GM12874 (cell line): Measurements from ENCODE around the gene CDH22.

Experiments
- TF ChIP-seq, protein P1 (sequence below): IDR thresholded peaks from 2 replicates; pipeline ENCODE4 v1.5.1; 2011; ENCODE audit warnings: low read depth, mild to moderate bottlenecking, control low read depth, low read length, moderate library complexity; ENCODE audit not compliant: insufficient read depth

The CDH22 gene

DNA sequence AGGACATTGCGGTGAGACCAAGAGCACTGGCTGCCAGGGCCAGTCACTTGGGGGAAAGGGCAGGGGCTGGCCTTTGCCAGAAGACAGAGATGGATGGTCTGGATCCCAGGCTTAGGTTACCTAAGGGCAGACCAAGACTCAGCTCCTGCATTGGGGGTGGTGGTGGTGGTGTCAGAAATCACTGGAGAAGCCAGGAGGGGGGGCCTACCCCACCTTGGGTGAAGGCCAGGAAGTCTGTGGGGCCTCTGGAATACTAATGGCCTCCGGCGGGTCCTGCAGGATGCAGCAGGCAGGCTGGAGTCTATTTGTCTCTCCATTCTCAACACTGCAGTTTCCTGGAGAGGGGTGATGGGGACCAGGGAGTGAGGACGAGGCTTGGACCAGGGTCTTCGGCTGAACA, 157.4 kb downstream of the CDH22 start:
- TF ChIP-seq, protein P1, sequence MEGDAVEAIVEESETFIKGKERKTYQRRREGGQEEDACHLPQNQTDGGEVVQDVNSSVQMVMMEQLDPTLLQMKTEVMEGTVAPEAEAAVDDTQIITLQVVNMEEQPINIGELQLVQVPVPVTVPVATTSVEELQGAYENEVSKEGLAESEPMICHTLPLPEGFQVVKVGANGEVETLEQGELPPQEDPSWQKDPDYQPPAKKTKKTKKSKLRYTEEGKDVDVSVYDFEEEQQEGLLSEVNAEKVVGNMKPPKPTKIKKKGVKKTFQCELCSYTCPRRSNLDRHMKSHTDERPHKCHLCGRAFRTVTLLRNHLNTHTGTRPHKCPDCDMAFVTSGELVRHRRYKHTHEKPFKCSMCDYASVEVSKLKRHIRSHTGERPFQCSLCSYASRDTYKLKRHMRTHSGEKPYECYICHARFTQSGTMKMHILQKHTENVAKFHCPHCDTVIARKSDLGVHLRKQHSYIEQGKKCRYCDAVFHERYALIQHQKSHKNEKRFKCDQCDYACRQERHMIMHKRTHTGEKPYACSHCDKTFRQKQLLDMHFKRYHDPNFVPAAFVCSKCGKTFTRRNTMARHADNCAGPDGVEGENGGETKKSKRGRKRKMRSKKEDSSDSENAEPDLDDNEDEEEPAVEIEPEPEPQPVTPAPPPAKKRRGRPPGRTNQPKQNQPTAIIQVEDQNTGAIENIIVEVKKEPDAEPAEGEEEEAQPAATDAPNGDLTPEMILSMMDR: no peak

DNA sequence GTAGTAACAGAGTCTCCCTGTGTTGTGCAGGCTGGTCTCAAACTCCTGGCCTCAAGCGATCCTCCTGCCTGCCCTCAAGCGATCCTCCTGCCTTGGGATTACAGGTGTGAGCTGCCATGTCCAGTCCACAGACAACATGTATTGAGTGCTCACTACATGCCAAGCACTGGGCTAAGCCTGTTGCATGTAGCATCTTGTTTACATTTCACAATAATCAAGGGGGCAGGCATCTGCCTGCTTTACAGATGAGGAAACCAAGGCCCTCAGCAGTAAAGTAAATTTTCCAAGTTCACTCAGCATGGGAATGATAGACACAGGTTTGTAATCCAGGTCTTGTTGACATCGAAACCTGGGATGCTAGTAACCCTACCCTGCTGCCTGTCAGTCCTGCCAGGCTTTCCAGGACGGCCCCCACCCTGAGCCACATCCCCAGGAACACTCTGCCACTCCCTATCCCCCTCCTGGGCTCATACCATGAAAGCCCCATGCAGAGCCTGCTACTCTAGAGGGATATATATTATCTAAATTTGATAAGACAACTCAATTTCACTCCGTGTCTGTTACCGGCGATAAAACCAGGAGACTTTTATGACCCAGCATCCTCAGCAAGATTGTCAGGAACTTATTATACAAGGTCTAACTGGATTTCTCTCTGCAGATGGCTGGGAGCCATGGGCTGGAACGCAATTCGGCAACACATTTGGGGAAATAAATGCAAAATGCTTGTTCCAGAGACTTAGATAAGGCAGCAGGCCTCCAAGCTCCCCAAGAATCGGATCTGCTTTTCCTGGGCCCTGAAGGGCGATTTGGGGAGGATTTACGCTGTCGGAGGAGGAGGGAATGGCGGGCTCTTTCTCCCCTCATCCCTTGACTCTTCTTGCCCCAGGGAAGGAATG, 159.7 kb downstream of the CDH22 start:
- TF ChIP-seq, protein P1: no peak

DNA sequence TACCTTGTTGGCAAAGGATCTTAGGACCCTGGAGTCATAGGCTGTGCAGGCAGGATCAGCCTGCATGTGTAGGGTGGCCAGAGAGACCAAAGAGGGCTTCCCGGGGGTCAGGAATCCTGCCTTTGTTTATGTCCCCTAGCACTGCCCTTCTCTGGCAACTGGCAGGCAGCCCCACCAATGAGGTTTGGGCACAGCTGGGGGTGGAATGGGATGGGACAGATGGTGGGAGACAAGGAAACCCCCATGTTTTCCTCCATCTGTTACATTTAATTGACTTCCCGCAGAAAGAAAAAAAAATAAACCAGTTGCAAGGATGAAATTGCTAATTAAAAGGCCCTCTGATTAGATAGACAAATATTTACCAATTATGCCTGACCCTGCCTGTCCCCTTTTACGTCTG, 162.6 kb downstream of the CDH22 start:
- TF ChIP-seq, protein P1: no peak

DNA sequence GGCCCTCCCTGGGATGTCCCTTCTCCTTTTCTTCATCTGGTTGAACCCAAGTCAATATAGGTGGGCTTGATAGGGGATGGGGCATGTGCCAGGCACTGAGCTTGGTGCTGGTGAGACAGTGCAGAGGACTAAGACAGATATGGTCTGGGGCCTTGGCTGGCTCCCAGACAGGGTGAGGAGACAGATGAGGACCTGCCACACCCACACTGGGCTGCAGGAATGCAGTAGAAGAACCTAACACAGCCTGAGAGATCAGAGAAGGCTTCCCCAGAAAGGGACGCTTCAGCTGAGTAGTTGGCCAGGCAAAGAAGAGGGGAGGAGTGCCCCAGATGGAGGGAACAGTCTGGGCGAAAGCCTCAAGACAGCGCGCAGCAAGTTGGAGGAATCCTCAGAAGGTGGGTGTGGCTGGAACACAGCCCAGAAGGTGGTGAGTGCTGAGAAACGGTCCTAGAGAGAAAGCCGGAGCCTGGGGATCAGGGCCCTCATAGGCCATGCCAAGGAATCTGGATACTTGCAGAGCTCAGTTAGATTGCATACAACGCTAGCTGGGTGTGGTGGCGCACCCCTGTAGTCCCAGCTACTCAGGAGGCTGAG, 163.8 kb downstream of the CDH22 start:
- TF ChIP-seq, protein P1: no peak

DNA sequence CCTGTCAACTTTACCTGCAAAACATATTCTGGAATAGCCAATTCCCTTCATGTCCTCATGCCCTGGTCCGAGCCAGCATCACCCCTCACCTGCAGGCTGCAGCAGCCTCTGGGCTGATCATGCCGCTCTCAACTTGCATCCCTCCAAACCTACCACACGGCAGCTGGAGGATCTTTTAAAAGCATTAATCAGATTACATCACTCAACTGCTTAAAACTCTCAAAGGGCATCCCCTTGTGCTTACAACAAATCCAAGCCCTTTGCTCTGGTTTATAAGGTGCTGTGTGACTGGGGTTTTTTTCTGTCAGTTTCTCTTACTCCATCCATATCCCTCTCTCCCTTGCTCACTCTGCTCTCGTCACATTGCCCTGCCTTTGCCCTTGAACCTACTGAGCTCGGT, 166.2 kb downstream of the CDH22 start:
- TF ChIP-seq, protein P1: no peak

DNA sequence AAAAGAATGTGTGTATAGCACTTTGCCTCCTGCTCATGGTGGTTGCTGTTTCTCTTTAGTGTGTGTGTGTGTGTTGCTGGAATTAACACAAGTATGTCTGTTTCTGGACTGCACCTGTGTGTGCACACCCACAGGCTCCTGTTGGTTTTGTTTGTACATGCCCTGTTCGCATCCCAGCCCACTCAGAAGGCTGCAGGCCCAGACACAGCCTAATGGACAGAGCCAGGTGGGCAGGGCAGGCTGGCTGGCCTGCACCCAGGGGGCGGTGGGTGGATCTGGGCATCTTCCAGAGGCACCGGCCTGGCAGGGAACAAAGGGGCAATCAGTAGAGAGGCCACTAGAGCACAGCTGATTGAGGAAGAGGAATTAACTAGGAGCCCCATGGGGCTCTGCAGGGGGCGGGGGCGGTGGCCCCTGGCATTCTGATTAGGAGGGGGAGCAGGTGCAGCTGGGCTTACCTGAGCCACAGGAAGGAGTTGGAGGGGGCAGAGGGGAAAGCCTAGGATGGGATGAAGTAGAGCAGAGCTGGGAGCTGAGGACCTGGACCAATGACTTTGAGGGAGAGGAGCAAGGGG, 168.3 kb downstream of the CDH22 start:
- TF ChIP-seq, protein P1: no peak

DNA sequence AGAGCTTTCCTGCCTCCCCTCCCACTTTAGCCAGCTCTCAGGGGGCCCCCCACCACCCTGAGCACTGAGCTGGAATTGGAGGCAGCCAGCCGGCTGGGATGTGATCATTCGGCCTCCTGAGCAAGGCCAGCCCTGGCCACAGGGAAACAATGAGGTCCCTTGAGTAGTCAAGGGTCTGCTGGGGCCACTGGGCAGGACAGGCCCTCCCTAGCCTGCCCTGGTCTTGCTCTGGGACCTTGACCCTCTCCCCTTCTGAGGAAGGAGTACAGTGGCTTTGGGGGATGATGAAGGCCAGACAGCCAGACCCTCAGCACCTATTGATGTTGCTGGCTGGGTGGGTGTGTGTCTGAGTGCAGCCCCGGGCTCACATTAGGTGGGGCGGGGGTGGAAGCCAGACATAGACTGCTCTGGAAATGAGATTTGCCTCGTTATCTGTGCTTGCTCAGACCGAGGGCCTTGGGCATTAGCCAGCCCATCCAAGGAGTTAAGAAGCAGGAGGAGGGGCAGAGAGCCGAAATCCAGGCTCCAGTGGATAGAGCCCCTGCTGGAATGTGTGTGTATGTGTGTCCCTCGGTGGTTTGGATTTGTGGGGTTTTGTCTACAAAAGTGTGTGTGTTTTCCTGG, 168.9 kb downstream of the CDH22 start:
- TF ChIP-seq, protein P1: no peak
